Neural cell (in vitro differentiated cells): ENCODE results near the gene SHROOM2. TPM values are rescaled to one million over a fixed set of nuclear protein-coding genes. Genes with fewer than 3 reads are reported as not detected.
"Not testable (repeated sequence)": the region's sequence is repeated elsewhere in the genome, so short reads cannot be mapped to it uniquely, and the experiment has no call there.

ENCODE experiments used
- H2AFZ ChIP-seq: fragments of 200-600, 300-800 bp; sonication (generic), shearing (Covaris generic); 2 replicates; pipeline ENCODE4 v1.6.0; 2014; ENCODE audit warnings: low read depth, mild to moderate bottlenecking, antibody characterized with exemption, low read length, moderate library complexity
- H3F3A ChIP-seq: fragments of 200-600 bp; shearing (Covaris generic); 2 replicates; pipeline ENCODE4 v1.6.1; 2016; ENCODE audit warnings: mild to moderate bottlenecking, moderate library complexity, mixed read lengths, antibody characterized with exemption, low read length; ENCODE audit not compliant: insufficient read depth, poor library complexity, severe bottlenecking
- H3K27ac ChIP-seq: fragments of 200-600, 300-800 bp; sonication (generic), shearing (Covaris generic); 2 replicates; pipeline ENCODE4 v1.5.1; 2014; ENCODE audit warnings: mild to moderate bottlenecking, low read length, moderate library complexity
- H3K27me3 ChIP-seq: fragments of 300-800, 200-600 bp; sonication (generic), shearing (Covaris generic); 2 replicates; pipeline ENCODE4 v1.6.0; 2014; ENCODE audit warnings: mild to moderate bottlenecking, low read depth, low read length, moderate library complexity; ENCODE audit not compliant: insufficient read depth
- H3K36me3 ChIP-seq: fragments of 300-800, 200-600 bp; sonication (generic), shearing (Covaris generic); 2 replicates; pipeline ENCODE4 v1.5.1; 2014; ENCODE audit warnings: mild to moderate bottlenecking, antibody characterized with exemption, low read length, moderate library complexity; ENCODE audit not compliant: insufficient read depth
- H3K4me2 ChIP-seq: fragments of 300-800, 200-600 bp; sonication (generic), shearing (Covaris generic); 2 replicates; pipeline ENCODE4 v1.6.0; 2014; ENCODE audit warnings: mild to moderate bottlenecking, low read length
- H3K4me3 ChIP-seq: fragments of 300-800, 200-600 bp; sonication (generic), shearing (Covaris generic); 2 replicates; pipeline ENCODE4 v1.5.1; 2014; ENCODE audit warnings: mild to moderate bottlenecking, low read length, moderate library complexity
- H3K79me2 ChIP-seq: fragments of 200-600 bp; shearing (Covaris generic); replicated peaks from 2 replicates; pipeline ENCODE4 v1.6.0; 2014; ENCODE audit warnings: mild to moderate bottlenecking, low read length, moderate library complexity; ENCODE audit not compliant: insufficient read depth
- H3K9ac ChIP-seq: fragments of 300-800, 200-600 bp; sonication (generic), shearing (Covaris generic); 2 replicates; pipeline ENCODE4 v1.6.1; 2016; ENCODE audit warnings: mild to moderate bottlenecking, low read length, mixed read lengths
- H3K9me2 ChIP-seq: fragments of 200-600 bp; shearing (Covaris generic); 2 replicates; pipeline ENCODE4 v1.6.1; 2016; ENCODE audit warnings: mild to moderate bottlenecking, low read length, mixed read lengths; ENCODE audit not compliant: insufficient read depth
- H3K9me3 ChIP-seq: fragments of 200-600, 300-800 bp; sonication (generic), shearing (Covaris generic); 2 replicates; pipeline ENCODE4 v1.6.1; 2016; ENCODE audit warnings: mild to moderate bottlenecking, mixed run types, low read length, moderate library complexity, mixed read lengths
- H4K20me1 ChIP-seq: fragments of 200-600 bp; shearing (Covaris generic); 2 replicates; pipeline ENCODE4 v1.6.1; 2016; ENCODE audit warnings: mild to moderate bottlenecking, mixed run types; ENCODE audit not compliant: insufficient read depth
- CTCF ChIP-seq: fragments of 450-650 bp; IDR thresholded peaks from 2 replicates; pipeline ENCODE4 v1.5.1; 2014; ENCODE audit warnings: antibody characterized with exemption, mild to moderate bottlenecking, moderate library complexity; ENCODE audit not compliant: poor library complexity, severe bottlenecking
- EP300 ChIP-seq: fragments of 450-650 bp; conservative IDR thresholded peaks from 2 replicates; pipeline ENCODE4 v1.6.1; 2014; ENCODE audit warnings: antibody characterized with exemption, mild to moderate bottlenecking, moderate library complexity; ENCODE audit not compliant: poor library complexity, severe bottlenecking
- EZH2 ChIP-seq: fragments of 200-600, 300-800 bp; shearing (Covaris generic), sonication (generic); IDR thresholded peaks from 2 replicates; pipeline ENCODE4 v1.6.1; 2014; ENCODE audit warnings: antibody characterized with exemption, low read length, borderline replicate concordance, mild to moderate bottlenecking; ENCODE audit not compliant: insufficient read depth, poor library complexity, severe bottlenecking
- MXI1 ChIP-seq: fragments of 450-650 bp; conservative IDR thresholded peaks from 2 replicates; pipeline ENCODE4 v1.6.1; 2014; ENCODE audit warnings: antibody characterized with exemption, mild to moderate bottlenecking; ENCODE audit not compliant: poor library complexity, severe bottlenecking
- POLR2AphosphoS5 ChIP-seq: IDR thresholded peaks from 2 replicates; pipeline ENCODE4 v1.6.1; 2012
- RAD21 ChIP-seq: fragments of 450-650 bp; conservative IDR thresholded peaks from 2 replicates; pipeline ENCODE4 v1.6.1; 2014; ENCODE audit warnings: antibody characterized with exemption, mild to moderate bottlenecking, moderate library complexity
- SMC3 ChIP-seq: fragments of 450-650 bp; conservative IDR thresholded peaks from 2 replicates; pipeline ENCODE4 v1.6.1; 2014; ENCODE audit warnings: antibody characterized with exemption, mild to moderate bottlenecking, moderate library complexity; ENCODE audit not compliant: poor library complexity
- TAF1 ChIP-seq: IDR thresholded peaks from 2 replicates; pipeline ENCODE4 v1.6.1; 2012; ENCODE audit warnings: low read depth
- polyA plus RNA-seq: library from polyadenylated mRNA; depleted of rRNA; stranded (reverse); fragments of >200 nt; gene quantifications from 2 replicates; pipeline ENCODE4 v1.2.3, GENCODE V29; 2014
- TF ChIP-seq, protein P1 (sequence below): IDR thresholded peaks from 2 replicates; pipeline ENCODE4 v1.6.1; 2012; ENCODE audit warnings: borderline replicate concordance

SHROOM2 gene
- polyA plus RNA-seq, 1 donor from 2014 or later: 9.2 TPM

DNA sequence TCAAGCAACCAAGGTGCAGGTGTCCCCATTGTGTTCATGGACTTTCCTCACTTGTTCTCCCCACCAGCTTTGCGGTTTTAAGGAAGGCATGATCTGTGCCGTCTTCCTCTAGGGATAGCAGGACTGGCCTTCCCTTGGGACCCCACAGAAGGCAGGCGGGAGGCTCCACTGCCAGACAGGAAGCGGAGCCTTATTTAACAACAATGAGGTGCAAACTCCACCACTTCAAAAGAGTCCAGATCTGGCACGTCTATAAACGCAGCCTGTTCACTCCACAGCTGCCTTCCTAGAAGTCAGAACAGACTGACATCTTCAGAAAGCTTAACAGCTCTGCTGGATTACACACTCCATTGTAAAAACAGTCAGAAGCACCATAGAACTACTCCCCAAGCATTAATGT lies 18.9 kb upstream of the SHROOM2 start:
- no peaks in the 10 kb centered on the region for H4K20me1 ChIP-seq
- no peak for TF ChIP-seq RAD21
- no peak for TF ChIP-seq CTCF
- TF ChIP-seq SMC3: no peak
- TF ChIP-seq EZH2: no peak
- no peak for TF ChIP-seq MXI1
- TF ChIP-seq EP300: no peak
- no peak for TF ChIP-seq POLR2AphosphoS5
- TF ChIP-seq, protein P1, sequence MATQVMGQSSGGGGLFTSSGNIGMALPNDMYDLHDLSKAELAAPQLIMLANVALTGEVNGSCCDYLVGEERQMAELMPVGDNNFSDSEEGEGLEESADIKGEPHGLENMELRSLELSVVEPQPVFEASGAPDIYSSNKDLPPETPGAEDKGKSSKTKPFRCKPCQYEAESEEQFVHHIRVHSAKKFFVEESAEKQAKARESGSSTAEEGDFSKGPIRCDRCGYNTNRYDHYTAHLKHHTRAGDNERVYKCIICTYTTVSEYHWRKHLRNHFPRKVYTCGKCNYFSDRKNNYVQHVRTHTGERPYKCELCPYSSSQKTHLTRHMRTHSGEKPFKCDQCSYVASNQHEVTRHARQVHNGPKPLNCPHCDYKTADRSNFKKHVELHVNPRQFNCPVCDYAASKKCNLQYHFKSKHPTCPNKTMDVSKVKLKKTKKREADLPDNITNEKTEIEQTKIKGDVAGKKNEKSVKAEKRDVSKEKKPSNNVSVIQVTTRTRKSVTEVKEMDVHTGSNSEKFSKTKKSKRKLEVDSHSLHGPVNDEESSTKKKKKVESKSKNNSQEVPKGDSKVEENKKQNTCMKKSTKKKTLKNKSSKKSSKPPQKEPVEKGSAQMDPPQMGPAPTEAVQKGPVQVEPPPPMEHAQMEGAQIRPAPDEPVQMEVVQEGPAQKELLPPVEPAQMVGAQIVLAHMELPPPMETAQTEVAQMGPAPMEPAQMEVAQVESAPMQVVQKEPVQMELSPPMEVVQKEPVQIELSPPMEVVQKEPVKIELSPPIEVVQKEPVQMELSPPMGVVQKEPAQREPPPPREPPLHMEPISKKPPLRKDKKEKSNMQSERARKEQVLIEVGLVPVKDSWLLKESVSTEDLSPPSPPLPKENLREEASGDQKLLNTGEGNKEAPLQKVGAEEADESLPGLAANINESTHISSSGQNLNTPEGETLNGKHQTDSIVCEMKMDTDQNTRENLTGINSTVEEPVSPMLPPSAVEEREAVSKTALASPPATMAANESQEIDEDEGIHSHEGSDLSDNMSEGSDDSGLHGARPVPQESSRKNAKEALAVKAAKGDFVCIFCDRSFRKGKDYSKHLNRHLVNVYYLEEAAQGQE: no peak
- no peak for TF ChIP-seq TAF1
- no peaks in the 10 kb centered on the region for H3K79me2 ChIP-seq
- no peak overlapping the region for H3K4me3 ChIP-seq
- H2AFZ ChIP-seq: no peak overlapping the region
- H3K27me3 ChIP-seq: no peaks in the 10 kb centered on the region
- no peak overlapping the region for H3K4me2 ChIP-seq
- no peak overlapping the region for H3K9ac ChIP-seq
- no peaks in the 10 kb centered on the region for H3K36me3 ChIP-seq
- H3K9me3 ChIP-seq: no peaks in the 10 kb centered on the region
- no peaks in the 10 kb centered on the region for H3F3A ChIP-seq
- no peak overlapping the region for H3K27ac ChIP-seq
- H3K9me2 ChIP-seq: no peaks in the 10 kb centered on the region

GRCh38 chrX:9768321-9768839 lies 17.8 kb upstream of the SHROOM2 start:
- H3K4me3 ChIP-seq, H3K27ac ChIP-seq, H2AFZ ChIP-seq: not testable (repeated sequence)

DNA sequence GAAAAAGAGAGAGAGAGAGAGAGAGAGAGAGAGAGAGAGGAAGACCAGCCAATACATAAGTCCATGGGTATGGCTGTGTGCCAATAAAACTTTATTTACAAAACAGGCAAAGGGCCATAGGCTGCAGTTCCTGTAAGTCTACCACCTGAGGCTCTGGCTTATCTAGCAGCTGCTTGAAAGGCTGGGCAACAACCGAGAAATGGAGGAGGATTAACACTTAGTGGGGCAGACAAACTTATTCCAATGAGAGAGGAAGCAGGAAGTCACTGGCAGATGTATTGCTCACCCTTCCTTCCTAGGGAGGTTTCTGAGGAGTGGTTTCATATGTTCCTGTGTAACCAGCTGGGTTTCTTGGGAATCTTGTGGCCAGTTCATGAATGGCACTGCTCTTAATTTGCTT lies 15.9 kb upstream of the SHROOM2 start:
- no peaks in the 10 kb centered on the region for H4K20me1 ChIP-seq
- no peaks in the 10 kb centered on the region for H3K9me3 ChIP-seq
- H3F3A ChIP-seq: no peaks in the 10 kb centered on the region
- no peak overlapping the region for H2AFZ ChIP-seq
- no peak overlapping the region for H3K4me2 ChIP-seq
- no peak overlapping the region for H3K9ac ChIP-seq
- H3K27ac ChIP-seq: no peak overlapping the region
- no peak overlapping the region for H3K4me3 ChIP-seq
- H3K36me3 ChIP-seq: no peaks in the 10 kb centered on the region
- no peaks in the 10 kb centered on the region for H3K9me2 ChIP-seq
- H3K27me3 ChIP-seq: no peaks in the 10 kb centered on the region
- TF ChIP-seq RAD21: no peak
- TF ChIP-seq CTCF: no peak
- no peak for TF ChIP-seq MXI1
- no peak for TF ChIP-seq TAF1
- TF ChIP-seq EZH2: no peak
- TF ChIP-seq, protein P1: no peak
- no peak for TF ChIP-seq POLR2AphosphoS5
- TF ChIP-seq EP300: no peak
- TF ChIP-seq SMC3: no peak
- no peaks in the 10 kb centered on the region for H3K79me2 ChIP-seq

More at GRCh38 chrX:9768321-9768839, 17.8 kb upstream of the SHROOM2 start:
- not testable (repeated sequence) for H3F3A ChIP-seq, H3K36me3 ChIP-seq, H4K20me1 ChIP-seq, H3K4me2 ChIP-seq, H3K9ac ChIP-seq, H3K27me3 ChIP-seq, H3K9me3 ChIP-seq, H3K9me2 ChIP-seq, H3K79me2 ChIP-seq
